Pulmonary artery endothelial cell (primary cell): ENCODE data around the gene PTPN14. TPM values are rescaled to one million over a fixed set of nuclear protein-coding genes. Genes with fewer than 3 reads are reported as not detected.
"Not testable (repeated sequence)": the region's sequence is repeated elsewhere in the genome, so short reads cannot be mapped to it uniquely, and the experiment has no call there.

Experiments
- DNase-seq: peaks from one replicate; pipeline ENCODE4 v3.0.0-alpha.2; 2011; ENCODE audit warnings: low read depth, low spot score
- total RNA-seq: library from RNA; depleted of rRNA; stranded (reverse); fragments of >200 nt; gene quantifications from 2 replicates; pipeline ENCODE4 v1.2.3, GENCODE V29; 2014

The PTPN14 gene
- total RNA-seq, 1 donor from 2014 or later, result 58.9 TPM

GRCh38 chr1:214511639-214511998 is 39.8 kb downstream of the PTPN14 start:
- DNase-seq, result no peak

- no peak for DNase-seq
These were observed 40.3 kb downstream of the PTPN14 start for GRCh38 chr1:214510914-214511638.

- no peak for DNase-seq
These were observed 40.9 kb downstream of the PTPN14 start for GRCh38 chr1:214510477-214510876.

GRCh38 chr1:214509622-214510021 is 41.8 kb downstream of the PTPN14 start:
- DNase-seq, result not testable (repeated sequence)

GRCh38 chr1:214506972-214507431 is 44.4 kb downstream of the PTPN14 start:
- no peak for DNase-seq

- DNase-seq, result no peak
These were observed 46.3 kb downstream of the PTPN14 start for GRCh38 chr1:214505134-214505533.

GRCh38 chr1:214504330-214504729 is 47.1 kb downstream of the PTPN14 start:
- no peak for DNase-seq

- DNase-seq, result no peak
These were observed 47.8 kb downstream of the PTPN14 start for GRCh38 chr1:214503553-214503952.

GRCh38 chr1:214500340-214501055 is 50.9 kb downstream of the PTPN14 start:
- DNase-seq, result no peak

- no peak for DNase-seq
These were observed 51.7 kb downstream of the PTPN14 start for GRCh38 chr1:214499732-214500131.

- DNase-seq, result no peak
These were observed 53.4 kb downstream of the PTPN14 start for GRCh38 chr1:214498021-214498420.

- DNase-seq, result no peak
These were observed 55.3 kb downstream of the PTPN14 start for GRCh38 chr1:214496126-214496525.

- no peak for DNase-seq
These were observed 56.7 kb downstream of the PTPN14 start for GRCh38 chr1:214494706-214495105.

GRCh38 chr1:214494179-214494578 is 57.2 kb downstream of the PTPN14 start:
- not testable (repeated sequence) for DNase-seq

GRCh38 chr1:214493126-214493796 is 58.1 kb downstream of the PTPN14 start:
- no peak for DNase-seq

- no peak for DNase-seq
These were observed 58.9 kb downstream of the PTPN14 start for GRCh38 chr1:214492401-214493075.

GRCh38 chr1:214491468-214492146 is 59.8 kb downstream of the PTPN14 start:
- no peak for DNase-seq

GRCh38 chr1:214485151-214485550 is 66.3 kb downstream of the PTPN14 start:
- DNase-seq, result no peak

- not testable (repeated sequence) for DNase-seq
These were observed 68.2 kb downstream of the PTPN14 start for GRCh38 chr1:214483180-214483579.

GRCh38 chr1:214481983-214482634 is 69.3 kb downstream of the PTPN14 start:
- DNase-seq, result not testable (repeated sequence)
